H1 (cell line): ENCODE results near the gene COX5A. TPM values are rescaled to one million over a fixed set of nuclear protein-coding genes. Genes with fewer than 3 reads are reported as not detected.

Experiments used
- CTCF ChIA-PET: fragments of 300-600 bp; sonication (Branson Sonifier 250); formaldehyde crosslinking; loops from one replicate; lab custom pipeline; 2021; ENCODE audit not compliant: partially characterized antibody; lab: Charles Lee
- POLR2A ChIA-PET: fragments of 300-600 bp; sonication (Branson Sonifier 250); formaldehyde crosslinking; loops from one replicate; lab custom pipeline; 2021; ENCODE audit warnings: inconsistent platforms; ENCODE audit not compliant: partially characterized antibody; lab: Charles Lee
- DNase-seq, 2 experiments: peaks; one replicate each; pipeline versions ENCODE4 v3.0.0 to v3.0.0-alpha.2; 2010 to 2022; ENCODE audit warnings: low spot score in 2 of 2, low read depth in 1 of 2, mixed read lengths in 1 of 2
- FAIRE-seq: peaks from 2 replicates; lab custom pipeline; 2011; peaks lifted over from hg19 to GRCh38; lab: Jason Lieb, UNC
- H2AFZ ChIP-seq: 2 replicates; pipeline ENCODE4 v1.8.1; 2012; ENCODE audit warnings: low read length, inconsistent platforms
- H2AK5ac ChIP-seq: 2 replicates; pipeline ENCODE4 v1.6.1; 2013; ENCODE audit warnings: low read depth, low read length
- H2BK120ac ChIP-seq: replicated peaks from 2 replicates; pipeline ENCODE3; 2013; ENCODE audit warnings: low read depth, low read length, inconsistent platforms
- H2BK12ac ChIP-seq: 2 replicates; pipeline ENCODE4 v1.6.1; 2013; ENCODE audit warnings: low read depth, low read length
- H2BK15ac ChIP-seq: 2 replicates; pipeline ENCODE4 v1.6.1; 2013; ENCODE audit warnings: low read length
- H2BK20ac ChIP-seq: 2 replicates; pipeline ENCODE4 v1.6.1; 2013; ENCODE audit warnings: low read length
- H2BK5ac ChIP-seq: 2 replicates; pipeline ENCODE4 v1.6.1; 2013; ENCODE audit warnings: low read depth, low read length
- H3K14ac ChIP-seq: 2 replicates; pipeline ENCODE4 v1.6.1; 2013; ENCODE audit warnings: inconsistent platforms; ENCODE audit not compliant: insufficient read length
- H3K18ac ChIP-seq: 2 replicates; pipeline ENCODE4 v1.6.1; 2013; ENCODE audit warnings: low read length; ENCODE audit errors: extremely low read depth
- H3K23ac ChIP-seq: 2 replicates; pipeline ENCODE4 v1.6.1; 2013; ENCODE audit warnings: inconsistent platforms; ENCODE audit not compliant: insufficient read length
- H3K23me2 ChIP-seq: 2 replicates; pipeline ENCODE4 v1.6.1; 2013; ENCODE audit warnings: low read depth, low read length
- H3K27ac ChIP-seq: 2 replicates; pipeline ENCODE4 v1.6.1; 2011; ENCODE audit warnings: low read depth, low read length, inconsistent platforms
- H3K27me3 ChIP-seq, 4 experiments: replicated peaks in 1 of 4; 1 replicate in 1 of 4; 2 replicates in 3 of 4; pipeline versions ENCODE4 v1.6.1 to v1.8.1; 2011 to 2013; ENCODE audit warnings: low read length in 3 of 4, mild to moderate bottlenecking in 3 of 4, inconsistent platforms in 2 of 4, mixed read lengths in 2 of 4, moderate library complexity in 1 of 4; ENCODE audit not compliant: control insufficient read depth in 3 of 4, insufficient read depth in 3 of 4; ENCODE audit errors: extremely low read depth in 1 of 4
- H3K36me3 ChIP-seq, 4 experiments: 2 replicates each; pipeline versions ENCODE4 v1.6.1 to v1.8.1; 2011 to 2013; ENCODE audit warnings: mild to moderate bottlenecking in 4 of 4, low read length in 3 of 4, moderate library complexity in 2 of 4, control low read depth in 1 of 4, inconsistent platforms in 1 of 4; ENCODE audit not compliant: insufficient read depth in 4 of 4, control insufficient read depth in 2 of 4
- H3K4ac ChIP-seq: replicated peaks from 2 replicates; pipeline ENCODE3; 2013; ENCODE audit warnings: low read length, low read depth, mixed read lengths, inconsistent platforms; ENCODE audit not compliant: insufficient read length
- H3K4me1 ChIP-seq, 4 experiments: replicated peaks in 1 of 4; 1 replicate in 1 of 4; 2 replicates in 3 of 4; pipeline versions ENCODE4 v1.6.1 to v1.8.1; 2011 to 2013; ENCODE audit warnings: low read length in 3 of 4, inconsistent platforms in 2 of 4, mixed read lengths in 1 of 4; ENCODE audit not compliant: insufficient read depth in 4 of 4, control insufficient read depth in 3 of 4
- H3K4me2 ChIP-seq, 2 experiments: 2 replicates each; pipeline versions ENCODE4 v1.6.1 to v1.8.1; 2011 to 2013; ENCODE audit warnings: low read depth in 2 of 2, low read length in 2 of 2, control low read depth in 1 of 2, inconsistent platforms in 1 of 2, mild to moderate bottlenecking in 1 of 2; ENCODE audit not compliant: insufficient read depth in 1 of 2
- H3K4me3 ChIP-seq, 4 experiments: fragments of 200-600, 300-600 bp in 1 of 4; sonication (generic), shearing (Covaris generic), sonication (Bioruptor Twin) in 1 of 4; 2 replicates each; pipeline versions ENCODE4 v1.5.1 to v1.8.1; 2011 to 2016; ENCODE audit warnings: low read length in 4 of 4, low read depth in 3 of 4, control low read depth in 2 of 4, inconsistent platforms in 2 of 4, mild to moderate bottlenecking in 2 of 4, mixed read lengths in 1 of 4, moderate library complexity in 1 of 4; ENCODE audit not compliant: insufficient read depth in 2 of 4; ENCODE audit errors: extremely low read depth in 1 of 4
- H3K56ac ChIP-seq: replicated peaks from 2 replicates; pipeline ENCODE3; 2013; ENCODE audit warnings: low read depth, mild to moderate bottlenecking, mixed read lengths, low read length, inconsistent platforms; ENCODE audit not compliant: insufficient read length
- H3K79me1 ChIP-seq: 2 replicates; pipeline ENCODE4 v1.6.1; 2013; ENCODE audit warnings: low read depth, low read length, control low read depth
- H3K79me2 ChIP-seq, 2 experiments: 2 replicates each; pipeline versions ENCODE4 v1.6.1 to v1.8.1; 2012 to 2013; ENCODE audit warnings: low read length in 2 of 2, mild to moderate bottlenecking in 2 of 2, inconsistent platforms in 1 of 2; ENCODE audit not compliant: insufficient read depth in 2 of 2, control insufficient read depth in 1 of 2
- H3K9ac ChIP-seq, 4 experiments: replicated peaks in 1 of 4; 1 replicate in 1 of 4; 2 replicates in 3 of 4; pipeline versions ENCODE4 v1.6.1 to v1.8.1; 2011 to 2013; ENCODE audit warnings: low read depth in 3 of 4, low read length in 3 of 4, control low read depth in 2 of 4, mild to moderate bottlenecking in 2 of 4, moderate library complexity in 2 of 4, inconsistent platforms in 1 of 4; ENCODE audit errors: extremely low read depth in 1 of 4
- H3K9me3 ChIP-seq, 2 experiments: 2 replicates each; pipeline versions ENCODE4 v1.6.1 to v1.8.1; 2012 to 2013; ENCODE audit warnings: mild to moderate bottlenecking in 2 of 2, moderate library complexity in 2 of 2, control low read depth in 1 of 2, inconsistent platforms in 1 of 2, low read depth in 1 of 2, low read length in 1 of 2, mixed read lengths in 1 of 2; ENCODE audit not compliant: insufficient read depth in 2 of 2
- H4K20me1 ChIP-seq, 2 experiments: replicated peaks in 1 of 2; 2 replicates each; pipeline versions ENCODE3 to v1.8.1; 2011 to 2013; ENCODE audit warnings: inconsistent platforms in 2 of 2, low read length in 2 of 2, mild to moderate bottlenecking in 1 of 2; ENCODE audit not compliant: insufficient read depth in 2 of 2, control insufficient read depth in 1 of 2
- H4K5ac ChIP-seq: 2 replicates; pipeline ENCODE4 v1.6.1; 2013; ENCODE audit warnings: low read length, low read depth, mixed read lengths, inconsistent platforms; ENCODE audit not compliant: insufficient read length
- H4K8ac ChIP-seq: 2 replicates; pipeline ENCODE4 v1.8.0; 2013; ENCODE audit warnings: mild to moderate bottlenecking, moderate library complexity, low read length, inconsistent platforms; ENCODE audit not compliant: insufficient read depth; ENCODE audit errors: extremely low read depth
- H4K91ac ChIP-seq: replicated peaks from 2 replicates; pipeline ENCODE3; 2013; ENCODE audit warnings: low read length, mixed read lengths, inconsistent platforms; ENCODE audit not compliant: insufficient read length
- ASH2L ChIP-seq: fragments of 200-600, 300-600 bp; sonication (generic); IDR thresholded peaks from one replicate; pipeline ENCODE4 v1.7.1; 2017; ENCODE audit warnings: low read length
- BRCA1 ChIP-seq: IDR thresholded peaks from 2 replicates; pipeline ENCODE4 v1.6.1; 2012; ENCODE audit warnings: low read depth, low read length, improper control_type of control experiment
- GTF2F1 ChIP-seq: IDR thresholded peaks from 2 replicates; pipeline ENCODE4 v1.6.1; 2012; ENCODE audit warnings: low read depth, low read length, improper control_type of control experiment, borderline replicate concordance
- POU5F1 ChIP-seq: IDR thresholded peaks from 2 replicates; pipeline ENCODE4 v1.6.1; 2011; ENCODE audit warnings: low read depth, mild to moderate bottlenecking, low read length, moderate library complexity
- RFX5 ChIP-seq: IDR thresholded peaks from 2 replicates; pipeline ENCODE4 v1.6.1; 2011; ENCODE audit warnings: low read depth, low read length, improper control_type of control experiment, borderline replicate concordance
- SIN3A ChIP-seq, 2 experiments: IDR thresholded peaks in 1 of 2; conservative IDR thresholded peaks in 1 of 2; 2 replicates each; pipeline ENCODE4 v1.6.1; 2011 to 2012; ENCODE audit warnings: low read length in 2 of 2, improper control_type of control experiment in 1 of 2, low read depth in 1 of 2, mild to moderate bottlenecking in 1 of 2
- TAF1 ChIP-seq: IDR thresholded peaks from 2 replicates; pipeline ENCODE4 v1.6.1; 2011; ENCODE audit warnings: mild to moderate bottlenecking, low read depth, low read length
- TBP ChIP-seq: IDR thresholded peaks from 2 replicates; pipeline ENCODE4 v1.6.1; 2011; ENCODE audit warnings: low read depth, low read length, improper control_type of control experiment
- WGBS, 2 experiments: shearing (Covaris generic) in 1 of 2; methylation state at CpG; one replicate each; pipeline versions ENCODE4 v1.1.6 to v1.1.7; 2013 to 2015; ENCODE audit warnings: low lambda C conversion rate in 2 of 2, mixed read lengths in 2 of 2, inconsistent platforms in 1 of 2, low coverage in 1 of 2, missing lambda C conversion rate in 1 of 2; ENCODE audit not compliant: insufficient replicate concordance in 2 of 2, insufficient coverage in 1 of 2, insufficient read length in 1 of 2; ENCODE audit errors: extremely low coverage in 1 of 2, missing lambda C conversion rate in 1 of 2; 5-methylcytosine and 5-hydroxymethylcytosine counted together
- polyA plus RNA-seq, 7 experiments: library from polyadenylated mRNA; depleted of rRNA in 3 of 7; stranded (reverse) in 5 of 7; unstranded in 2 of 7; fragments of >200 nt in 5 of 7; fragments of 200-250 nt in 2 of 7; gene quantifications; 1 replicate in 5 of 7; 2 replicates in 1 of 7; 4 replicates in 1 of 7; pipeline versions ENCODE4 v1.2.1 to v1.2.3, GENCODE V29; 2011 to 2013; ENCODE audit warnings: missing spikeins in 2 of 7, mixed read lengths in 2 of 7
- total RNA-seq: library from RNA; stranded (reverse); fragmentation: NEBNext Ultra II Directional; extraction: Animal tissue kit (Norgen Biotek cat#: 25700); gene quantifications from 2 replicates; pipeline ENCODE4 v1.2.1, GENCODE V29; 2021

The COX5A gene
- total and polyA plus RNA-seq, 2 of the 8 experiments (the other 6 are each of a cell fraction or from before 2014, with no cell fraction given), result 270 to 367 TPM

- CTCF ChIA-PET, result interaction anchor here (6.2 kb wide), 1 partner anchor 8 kb away, joined by 54 read pairs; no protein-coding TSS in a partner anchor
Measured at GRCh38 chr15:74892931-74893330, 44.9 kb downstream of the COX5A start.

More at GRCh38 chr15:74892931-74893330, 44.9 kb downstream of the COX5A start:
- Histone ChIP-seq H4K91ac (no peak overlapping the region), H3K36me3 (peaks cover 5 to 21% (median 17%) of the 10 kb centered on the region in 4 experiments; a peak in 7 of 8 replicates), H3K23ac (no peak overlapping the region), H2BK15ac (no peak overlapping the region), H3K79me1 (no peaks in the 10 kb centered on the region), H3K4me3 (no peak overlapping the region), H4K5ac (no peak overlapping the region), H2BK20ac (no peak overlapping the region), H3K9ac (no peak overlapping the region), H2BK12ac (no peak overlapping the region), H3K9me3 (no peaks in the 10 kb centered on the region), H2AK5ac (no peak overlapping the region), H3K27ac (no peak overlapping the region), H3K18ac (no peak overlapping the region), H3K14ac (no peak overlapping the region), H3K23me2 (peaks cover 9% of the 10 kb centered on the region), H4K8ac (0 out of 2 replicates have a peak overlapping the region, but pooled peaks have one; percentile 9), H4K20me1 (peaks cover 0 to 3% of the 10 kb centered on the region in 2 experiments), H3K27me3 (no peaks in the 10 kb centered on the region), H3K56ac (no peak overlapping the region), H2BK120ac (no peak overlapping the region), H3K4me2 (no peak overlapping the region), H3K4ac (no peak overlapping the region), H2AFZ (no peak overlapping the region), H3K79me2 (no peaks in the 10 kb centered on the region), H2BK5ac (no peak overlapping the region), H3K4me1 (peaks cover 0 to 4% (median 2%) of the 10 kb centered on the region in 4 experiments; a peak in 4 of 7 replicates)
- no peak for FAIRE-seq
- no peak for DNase-seq
- POLR2A ChIA-PET, result interaction anchor here (1.2 to 7.0 kb wide), 3 partner anchors 8 to 31 kb away, joined by 3 to 116 read pairs (median 6); partner anchors contain the start of gene FAM219B
- 96% methylated on average over 2 of the region's 2 CpGs; no CpG with 5 or more reads in 1 of the 2 experiments for WGBS, 2 experiments
- TF ChIP-seq SIN3A (conservative IDR thresholded peaks at IDR 0.05 in 1 of 2, IDR thresholded peaks at IDR 0.05 in 1 of 2; ENCODE audit: low read depth in 1 of 2, low read length in 2 of 2) (no peak), ASH2L (no peak), TAF1 (no peak), RFX5 (no peak), POU5F1 (no peak), TBP (no peak), GTF2F1 (no peak), BRCA1 (no peak)
